Endothelial cell (in vitro differentiated cells): ENCODE results near the gene DRD2. TPM values are rescaled to one million over a fixed set of nuclear protein-coding genes. Genes with fewer than 3 reads are reported as not detected.

Source experiments
- DNase-seq: peaks from one replicate; pipeline ENCODE4 v3.0.0; 2021; ENCODE audit warnings: low spot score
- H3K27ac Mint-ChIP-seq: one replicate; pipeline ENCODE4 v1.8.0; 2021; ENCODE audit warnings: mixed read lengths, inconsistent platforms; ENCODE audit not compliant: unreplicated experiment
- H3K27me3 Mint-ChIP-seq: one replicate; pipeline ENCODE4 v1.8.0; 2021; ENCODE audit warnings: mild to moderate bottlenecking, moderate library complexity, mixed read lengths, inconsistent platforms; ENCODE audit not compliant: unreplicated experiment
- H3K36me3 Mint-ChIP-seq: one replicate; pipeline ENCODE4 v1.8.0; 2021; ENCODE audit warnings: mild to moderate bottlenecking, low read depth, mixed read lengths, inconsistent platforms; ENCODE audit not compliant: unreplicated experiment
- H3K4me1 Mint-ChIP-seq: one replicate; pipeline ENCODE4 v1.8.0; 2021; ENCODE audit warnings: mild to moderate bottlenecking, mixed read lengths, inconsistent platforms; ENCODE audit not compliant: unreplicated experiment
- H3K4me3 Mint-ChIP-seq: one replicate; pipeline ENCODE4 v1.8.0; 2021; ENCODE audit warnings: mild to moderate bottlenecking, mixed read lengths, inconsistent platforms; ENCODE audit not compliant: unreplicated experiment
- H3K9me3 Mint-ChIP-seq: one replicate; pipeline ENCODE4 v1.8.0; 2021; ENCODE audit warnings: mixed read lengths, inconsistent platforms; ENCODE audit not compliant: unreplicated experiment
- CTCF ChIP-seq: fragments of 200-600 bp; sonication (generic); IDR thresholded peaks from one replicate; pipeline ENCODE4 v1.5.0; 2021; ENCODE audit warnings: antibody characterized with exemption; ENCODE audit not compliant: unreplicated experiment
- total RNA-seq: library from RNA; stranded (reverse); fragmentation: NEBNext Ultra II Directional; extraction: Animal tissue kit (Norgen Biotek cat#: 25700); gene quantifications from one replicate; pipeline ENCODE4 v1.2.1, GENCODE V29; 2021; ENCODE audit not compliant: unreplicated experiment

The DRD2 gene
- total RNA-seq, 1 donor from 2014 or later: 1.3 TPM

- DNase-seq: no peak
- no peak overlapping the region for H3K27ac Mint-ChIP-seq
These were observed 79.3 kb downstream of the DRD2 start for GRCh38 chr11:113395782-113396336.

GRCh38 chr11:113394919-113395318 lies 80.3 kb downstream of the DRD2 start:
- no peaks in the 10 kb centered on the region for H3K9me3 Mint-ChIP-seq
- H3K27me3 Mint-ChIP-seq: peaks cover 5% of the 10 kb centered on the region
- no peak for DNase-seq
- no peak for TF ChIP-seq CTCF
- H3K27ac Mint-ChIP-seq: no peak overlapping the region
- peaks cover 24% of the 10 kb centered on the region for H3K4me1 Mint-ChIP-seq
- H3K4me3 Mint-ChIP-seq: no peak overlapping the region
- H3K36me3 Mint-ChIP-seq: no peaks in the 10 kb centered on the region

More at GRCh38 chr11:113395782-113396336, 79.3 kb downstream of the DRD2 start:
- Mint-ChIP-seq H3K27me3 (peaks cover 5% of the 10 kb centered on the region), H3K4me3 (no peak overlapping the region), H3K4me1 (peaks cover 24% of the 10 kb centered on the region), H3K36me3 (no peaks in the 10 kb centered on the region), H3K9me3 (no peaks in the 10 kb centered on the region)
- TF ChIP-seq CTCF: no peak

GRCh38 chr11:113393501-113393985 lies 81.7 kb downstream of the DRD2 start:
- no peak for DNase-seq
- Mint-ChIP-seq H3K4me3 (no peak overlapping the region), H3K9me3 (no peaks in the 10 kb centered on the region), H3K36me3 (no peaks in the 10 kb centered on the region), H3K27ac (no peak overlapping the region), H3K27me3 (peaks cover 5% of the 10 kb centered on the region), H3K4me1 (peaks cover 24% of the 10 kb centered on the region)
- TF ChIP-seq CTCF: no peak

GRCh38 chr11:113392236-113392921 lies 82.8 kb downstream of the DRD2 start:
- no peak for TF ChIP-seq CTCF
- DNase-seq: no peak
- H3K4me1 Mint-ChIP-seq: peaks cover 24% of the 10 kb centered on the region
- H3K4me3 Mint-ChIP-seq: no peak overlapping the region
- no peaks in the 10 kb centered on the region for H3K36me3 Mint-ChIP-seq
- H3K27ac Mint-ChIP-seq: no peak overlapping the region
- peaks cover 5% of the 10 kb centered on the region for H3K27me3 Mint-ChIP-seq
- H3K9me3 Mint-ChIP-seq: no peaks in the 10 kb centered on the region

- H3K27ac Mint-ChIP-seq: no peak overlapping the region
These were observed 85.9 kb downstream of the DRD2 start for GRCh38 chr11:113389272-113389671.

More at GRCh38 chr11:113389272-113389671, 85.9 kb downstream of the DRD2 start:
- no peaks in the 10 kb centered on the region for H3K9me3 Mint-ChIP-seq
- no peak for DNase-seq
- H3K4me1 Mint-ChIP-seq: peaks cover 19% of the 10 kb centered on the region
- H3K27me3 Mint-ChIP-seq: peaks cover 1% of the 10 kb centered on the region
- H3K4me3 Mint-ChIP-seq: no peak overlapping the region
- no peaks in the 10 kb centered on the region for H3K36me3 Mint-ChIP-seq
- no peak for TF ChIP-seq CTCF
